AG09319 (cell line): ENCODE results near the gene NDOR1.

Experiments
- DNase-seq: peaks from one replicate; pipeline ENCODE4 v3.0.0-alpha.2; 2010; ENCODE audit warnings: low read depth; ENCODE audit errors: extremely low read depth
- CTCF ChIP-seq: IDR thresholded peaks from 2 replicates; pipeline ENCODE4 v1.5.1; 2011; ENCODE audit warnings: low read depth, mild to moderate bottlenecking, inconsistent platforms, low read length, moderate library complexity

The NDOR1 gene

GRCh38 chr9:137216188-137216965, 10.9 kb downstream of the NDOR1 start:
- TF ChIP-seq CTCF: no peak
- DNase-seq: no peak

- no peak for DNase-seq
- TF ChIP-seq CTCF: no peak
Observed at GRCh38 chr9:137217276-137218211, 12.0 kb downstream of the NDOR1 start.

- TF ChIP-seq CTCF: no peak
- no peak for DNase-seq
Observed at GRCh38 chr9:137218212-137218753, 12.8 kb downstream of the NDOR1 start.

- no peak for TF ChIP-seq CTCF
- no peak for DNase-seq
Observed at GRCh38 chr9:137218754-137219271, 13.3 kb downstream of the NDOR1 start.

GRCh38 chr9:137219757-137220316, 14.3 kb downstream of the NDOR1 start:
- no peak for DNase-seq
- TF ChIP-seq CTCF: no peak

- DNase-seq: no peak
- no peak for TF ChIP-seq CTCF
Observed at GRCh38 chr9:137220317-137221094, 15.0 kb downstream of the NDOR1 start.
